Astrocyte of the spinal cord (primary cell): ENCODE measurements around the gene PRRX1.

Experiments
- DNase-seq: peaks from one replicate; pipeline ENCODE4 v3.0.0; 2011; ENCODE audit warnings: low read depth, low spot score
- H3K4me3 ChIP-seq: 2 replicates; pipeline ENCODE4 v1.5.1; 2011; ENCODE audit warnings: low read depth, mild to moderate bottlenecking, low read length, moderate library complexity
- in situ Hi-C: cut with HindIII; loops from 2 replicates; pipeline ENCODE4 v1.10.0; 2017; ENCODE audit warnings: low sequenced_read_pairs
- TF ChIP-seq, protein P1 (sequence below): IDR thresholded peaks from 2 replicates; pipeline ENCODE4 v1.5.1; 2012; ENCODE audit warnings: low read depth, mild to moderate bottlenecking, low read length, inconsistent platforms

Gene PRRX1

DNA sequence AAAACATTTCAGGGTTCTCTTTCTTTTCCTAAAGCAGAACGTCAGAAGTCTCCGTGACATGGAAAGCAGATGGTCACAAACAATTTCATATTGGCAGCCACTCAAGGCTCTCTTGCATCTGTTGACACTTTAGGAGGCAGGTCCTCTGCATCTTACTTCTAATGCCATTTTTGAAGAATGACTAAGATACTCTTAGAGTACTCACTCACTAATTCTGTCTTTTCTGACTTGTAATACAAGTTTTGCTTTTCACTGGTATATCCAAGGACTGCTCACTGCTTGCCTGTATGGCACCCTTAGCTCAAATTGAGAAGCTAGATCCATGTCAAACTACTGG lies 68.3 kb downstream of the PRRX1 start:
- no peak overlapping the region for H3K4me3 ChIP-seq
- no peak for DNase-seq
- in situ Hi-C loops = no loop called here
- TF ChIP-seq, protein P1, sequence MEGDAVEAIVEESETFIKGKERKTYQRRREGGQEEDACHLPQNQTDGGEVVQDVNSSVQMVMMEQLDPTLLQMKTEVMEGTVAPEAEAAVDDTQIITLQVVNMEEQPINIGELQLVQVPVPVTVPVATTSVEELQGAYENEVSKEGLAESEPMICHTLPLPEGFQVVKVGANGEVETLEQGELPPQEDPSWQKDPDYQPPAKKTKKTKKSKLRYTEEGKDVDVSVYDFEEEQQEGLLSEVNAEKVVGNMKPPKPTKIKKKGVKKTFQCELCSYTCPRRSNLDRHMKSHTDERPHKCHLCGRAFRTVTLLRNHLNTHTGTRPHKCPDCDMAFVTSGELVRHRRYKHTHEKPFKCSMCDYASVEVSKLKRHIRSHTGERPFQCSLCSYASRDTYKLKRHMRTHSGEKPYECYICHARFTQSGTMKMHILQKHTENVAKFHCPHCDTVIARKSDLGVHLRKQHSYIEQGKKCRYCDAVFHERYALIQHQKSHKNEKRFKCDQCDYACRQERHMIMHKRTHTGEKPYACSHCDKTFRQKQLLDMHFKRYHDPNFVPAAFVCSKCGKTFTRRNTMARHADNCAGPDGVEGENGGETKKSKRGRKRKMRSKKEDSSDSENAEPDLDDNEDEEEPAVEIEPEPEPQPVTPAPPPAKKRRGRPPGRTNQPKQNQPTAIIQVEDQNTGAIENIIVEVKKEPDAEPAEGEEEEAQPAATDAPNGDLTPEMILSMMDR = no peak

DNA sequence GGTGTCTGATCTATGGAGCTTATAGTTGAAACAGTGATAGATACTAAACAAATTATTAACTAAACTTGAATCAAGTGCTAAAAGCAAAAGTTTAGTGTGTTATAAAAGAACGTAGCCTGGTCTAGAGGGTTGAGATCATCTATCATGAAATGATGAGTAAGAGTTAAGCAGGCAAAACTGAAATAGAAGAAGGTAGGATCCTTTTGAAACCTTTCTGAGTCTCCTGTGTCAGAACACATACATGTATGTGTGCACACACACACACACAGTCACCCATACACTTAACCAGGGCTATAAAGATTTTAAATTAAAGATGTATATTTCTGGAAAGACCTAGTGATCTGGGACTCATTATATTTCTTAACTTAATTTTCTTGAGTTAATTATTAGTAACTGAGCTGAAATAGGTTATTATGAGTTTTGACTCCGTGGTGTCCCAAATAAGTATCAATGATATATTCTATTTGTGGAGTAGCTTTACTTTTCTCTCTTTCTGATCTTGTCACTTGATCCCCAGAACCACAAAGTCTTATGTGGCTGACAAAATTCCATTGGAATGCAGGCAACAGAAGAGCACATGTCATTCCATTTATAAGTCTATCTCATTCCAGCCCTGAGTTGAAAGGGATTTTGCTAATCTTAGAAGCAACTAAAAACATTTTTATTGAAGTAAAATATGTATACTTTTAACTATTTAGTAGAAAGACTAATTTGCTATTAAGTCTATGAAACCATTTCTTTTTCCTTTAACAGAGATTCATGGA lies 70.7 kb downstream of the PRRX1 start:
- in situ Hi-C loops = no loop called here
- TF ChIP-seq, protein P1 = no peak
- H3K4me3 ChIP-seq = no peak overlapping the region
- peak; percentile 53 for DNase-seq

DNA sequence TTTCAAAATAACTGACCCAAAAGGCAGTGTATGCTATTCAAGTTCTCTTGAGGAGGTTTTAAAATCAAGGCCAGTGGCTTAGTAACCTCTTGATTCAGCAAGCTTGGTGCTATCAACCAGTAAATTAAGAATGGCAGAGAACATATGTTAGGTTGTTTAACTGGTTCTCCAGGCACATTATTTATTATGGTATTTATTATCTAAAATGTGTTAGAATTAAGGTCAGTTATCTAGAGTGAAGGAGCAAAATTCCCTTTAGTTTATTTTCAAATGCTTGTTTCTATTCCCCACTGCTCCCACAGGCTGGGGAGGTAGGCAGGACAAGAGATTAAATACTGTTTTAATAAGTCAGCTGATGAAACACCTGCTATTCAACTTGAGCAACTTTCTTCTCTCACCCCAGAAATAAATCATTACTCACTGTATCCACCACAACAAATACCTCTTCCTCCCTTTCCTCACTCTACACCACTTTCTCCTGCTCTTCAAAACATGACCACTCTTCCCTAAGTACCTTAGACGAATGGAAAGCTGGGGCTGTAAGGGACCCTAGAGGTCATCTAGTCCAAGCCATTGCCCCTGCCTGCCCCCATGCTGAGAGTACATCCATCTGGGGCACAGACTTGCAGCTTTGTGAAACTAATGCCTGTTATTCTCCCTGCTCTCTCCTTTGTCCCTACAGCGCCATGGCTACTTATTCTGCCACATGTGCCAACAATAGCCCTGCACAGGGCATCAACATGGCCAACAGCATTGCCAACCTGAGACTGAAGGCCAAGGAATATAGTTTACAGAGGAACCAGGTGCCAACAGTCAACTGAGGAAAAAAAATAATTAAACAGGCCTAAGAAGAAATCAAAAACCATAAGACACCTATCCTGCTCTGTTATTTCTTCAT lies 71.7 kb downstream of the PRRX1 start:
- TF ChIP-seq, protein P1 = no peak
- H3K4me3 ChIP-seq = no peak overlapping the region
- in situ Hi-C loops = no loop called here
- no peak for DNase-seq

GRCh38 chr1:170739803-170740202 lies 75.9 kb downstream of the PRRX1 start:
- TF ChIP-seq, protein P1 = no peak
- H3K4me3 ChIP-seq = no peak overlapping the region
- DNase-seq = no peak
- in situ Hi-C loops = no loop called here

DNA sequence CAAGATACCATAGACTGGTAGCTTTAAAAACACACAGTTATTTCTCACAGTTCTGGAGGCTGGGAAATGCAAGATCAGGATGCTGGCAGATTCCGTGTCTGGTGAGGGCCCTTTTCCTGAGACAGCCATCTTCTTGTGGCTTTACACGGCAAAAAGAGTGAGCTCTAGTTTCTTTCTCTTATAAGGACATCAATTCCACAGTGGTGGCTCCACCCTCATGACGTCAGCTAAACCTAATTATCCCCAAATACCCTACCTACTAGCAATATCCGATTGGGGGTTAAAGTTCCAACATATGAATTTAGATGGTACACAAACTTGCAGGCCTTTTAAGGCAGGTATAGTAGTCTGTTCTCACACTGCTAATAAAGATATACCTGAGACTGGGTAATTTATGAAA lies 77.7 kb downstream of the PRRX1 start:
- H3K4me3 ChIP-seq = no peak overlapping the region
- DNase-seq = no peak
- in situ Hi-C loops = no loop called here
- TF ChIP-seq, protein P1 = no peak

- DNase-seq = no peak
- TF ChIP-seq, protein P1 = no peak
- in situ Hi-C loops = no loop called here
- H3K4me3 ChIP-seq = no peak overlapping the region
Measured at GRCh38 chr1:170742600-170742999, 78.7 kb downstream of the PRRX1 start.
